ENCODE results near the gene SMG5.

DNA sequence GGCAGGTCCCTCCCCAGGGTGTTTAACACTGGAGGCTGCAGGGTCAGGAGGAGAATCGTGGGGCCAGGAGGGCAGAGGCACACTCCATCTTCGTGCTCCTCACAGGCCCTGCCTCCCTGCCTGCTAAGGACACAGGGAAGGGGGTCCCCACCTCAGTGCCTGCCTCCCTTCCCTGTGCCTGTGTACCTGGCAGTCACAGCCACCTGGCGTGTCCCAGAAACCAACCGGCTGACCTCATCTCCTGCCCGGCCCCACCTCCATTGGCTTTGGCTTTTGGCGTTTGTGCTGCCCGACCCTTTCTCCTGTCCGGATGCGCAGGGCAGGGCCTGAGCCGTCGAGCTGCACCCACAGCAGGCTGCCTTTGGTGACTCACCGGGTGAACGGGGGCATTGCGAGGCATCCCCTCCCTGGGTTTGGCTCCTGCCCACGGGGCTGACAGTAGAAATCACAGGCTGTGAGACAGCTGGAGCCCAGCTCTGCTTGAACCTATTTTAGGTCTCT lies 41.3 kb downstream of the SMG5 start:
- TF ChIP-seq GATA2 (IDR thresholded peaks at IDR 0.05; ENCODE audit: low read depth, low read length) (no peak), GATA3 (IDR thresholded peaks at IDR 0.05; ENCODE audit: low read depth, low read length) (no peak)
